ENCODE data around the gene PANX3. TPM values are rescaled to one million over a fixed set of nuclear protein-coding genes. Genes with fewer than 3 reads are reported as not detected.

Gene PANX3
- polyA plus RNA-seq, 1 of the 3 experiments (the other 2 are of a cell fraction): not detected

- no peaks in the 10 kb centered on the region for H3K9me3 ChIP-seq
- no peak overlapping the region for H3K4me3 ChIP-seq (ENCODE audit: low read depth in 2 of 2, low read length in 1 of 2)
- no peaks in the 10 kb centered on the region for H3K79me2 ChIP-seq (ENCODE audit: insufficient read depth)
- no peaks in the 10 kb centered on the region for H4K20me1 ChIP-seq (ENCODE audit: insufficient read depth)
- ChIA-PET POLR2A (interaction anchor here (0.8 kb wide), 1 partner anchor 14 kb away, joined by 4 read pairs; no protein-coding TSS in a partner anchor), CTCF (interaction anchor here (0.9 to 6.7 kb wide), 16 partner anchors 11 to 223 kb away, joined by 3 to 44 read pairs (median 6); partner anchors contain the start of genes ESAM, NRGN and ROBO3)
- H3K4me1 ChIP-seq (ENCODE audit: control insufficient read depth in 1 of 2, insufficient read depth in 2 of 2, low read depth in 1 of 2, low read length in 1 of 2): peaks cover 3 to 7% of the 10 kb centered on the region in 2 experiments; a peak in 1 of 4 replicates
- peak overlapping the region; percentile 31; the same call in 1 of the 2 replicates for H3K4me2 ChIP-seq
- DNase-seq: no peak
- peak overlapping the region; percentile 64 for H3K9ac ChIP-seq
- TF ChIP-seq POLR2AphosphoS5 (IDR thresholded peaks at IDR 0.05; ENCODE audit: low read depth, low read length): no peak
- TF ChIP-seq CTCF (IDR thresholded peaks at IDR 0.05): no peak
- no peak for TF ChIP-seq PBX3 (IDR thresholded peaks at IDR 0.05)
- H3K27me3 ChIP-seq (ENCODE audit: insufficient read depth): no peaks in the 10 kb centered on the region
- H3K27ac ChIP-seq (ENCODE audit: low read depth in 2 of 2, low read length in 1 of 2): peak overlapping the region in 1 of 2 experiments; percentile 86; a peak in 2 of 4 replicates
- H3K9me2 ChIP-seq: no peaks in the 10 kb centered on the region
- H2AFZ ChIP-seq (ENCODE audit: low read depth): peak overlapping the region; percentile 83; the same call in 1 of the 2 replicates
- H3K36me3 ChIP-seq (replicated peaks in 1 of 2; ENCODE audit: control insufficient read depth in 1 of 2, insufficient read depth in 2 of 2, low read length in 1 of 2): peaks cover 4 to 15% of the 10 kb centered on the region in 2 experiments
- 91% methylated on average over 10 of the region's 10 CpGs for WGBS (ENCODE audit: low lambda C conversion rate)
- H3F3A ChIP-seq (replicated peaks; ENCODE audit: insufficient read depth): peaks cover 24% of the 10 kb centered on the region
Measured at GRCh38 chr11:124643042-124643604, 31.9 kb downstream of the PANX3 start.

GRCh38 chr11:124643605-124644425 is 32.6 kb downstream of the PANX3 start:
- no peak for DNase-seq
- ChIA-PET POLR2A (no interaction called here), CTCF (interaction anchor here (0.8 to 6.7 kb wide), 36 partner anchors 8 to 232 kb away, joined by 3 to 44 read pairs (median 5); partner anchors contain the start of genes ESAM, NRGN, ROBO3 and SIAE)
- H3K9ac ChIP-seq: peak overlapping the region; percentile 64
- peak overlapping the region; percentile 83 for H2AFZ ChIP-seq (ENCODE audit: low read depth)
- H3K36me3 ChIP-seq (replicated peaks in 1 of 2; ENCODE audit: control insufficient read depth in 1 of 2, insufficient read depth in 2 of 2, low read length in 1 of 2): peaks cover 4 to 9% of the 10 kb centered on the region in 2 experiments
- H3F3A ChIP-seq (replicated peaks; ENCODE audit: insufficient read depth): peaks cover 24% of the 10 kb centered on the region
- peaks cover 3 to 7% of the 10 kb centered on the region in 2 experiments; a peak in 1 of 4 replicates for H3K4me1 ChIP-seq (ENCODE audit: control insufficient read depth in 1 of 2, insufficient read depth in 2 of 2, low read depth in 1 of 2, low read length in 1 of 2)
- peak overlapping the region in 1 of 2 experiments; percentile 42; a peak in 2 of 4 replicates for H3K4me3 ChIP-seq (ENCODE audit: low read depth in 2 of 2, low read length in 1 of 2)
- H3K9me3 ChIP-seq: no peaks in the 10 kb centered on the region
- no peaks in the 10 kb centered on the region for H3K9me2 ChIP-seq
- H3K27me3 ChIP-seq (ENCODE audit: insufficient read depth): no peaks in the 10 kb centered on the region
- peak overlapping the region in 1 of 2 experiments; percentile 86; a peak in 2 of 4 replicates for H3K27ac ChIP-seq (ENCODE audit: low read depth in 2 of 2, low read length in 1 of 2)
- H3K79me2 ChIP-seq (ENCODE audit: insufficient read depth): no peaks in the 10 kb centered on the region
- no peaks in the 10 kb centered on the region for H4K20me1 ChIP-seq (ENCODE audit: insufficient read depth)
- H3K4me2 ChIP-seq: peak overlapping the region; percentile 63
- WGBS (ENCODE audit: low lambda C conversion rate): 11% methylated on average over 3 of the region's 3 CpGs
- TF ChIP-seq NRF1 (IDR thresholded peaks at IDR 0.05; ENCODE audit: low read depth, low read length) (no peak), MXI1 (IDR thresholded peaks at IDR 0.05; ENCODE audit: low read depth, low read length) (no peak), JUND (IDR thresholded peaks at IDR 0.05) (0 out of 2 replicates have a peak, but pooled peaks have one; percentile 18), NFIC (IDR thresholded peaks at IDR 0.05; ENCODE audit: borderline replicate concordance) (peak; percentile 65), EZH2phosphoT487 (IDR thresholded peaks at IDR 0.05; ENCODE audit: borderline replicate concordance, low read depth) (no peak), IRF3 (IDR thresholded peaks at IDR 0.05; ENCODE audit: low read depth, low read length) (no peak), SMC3 (IDR thresholded peaks at IDR 0.05; ENCODE audit: low read depth, low read length) (no peak), TCF12 (IDR thresholded peaks at IDR 0.05) (peak; percentile 41; the same call in 1 of the 2 replicates), FOSL2 (IDR thresholded peaks at IDR 0.05; ENCODE audit: borderline replicate concordance, low read depth) (no peak), REST (IDR thresholded peaks at IDR 0.05; ENCODE audit: low read depth, low read length) (no peak), RFX5 (IDR thresholded peaks at IDR 0.05; ENCODE audit: low read length) (no peak), SIN3A (IDR thresholded peaks at IDR 0.05; ENCODE audit: borderline replicate concordance, low read depth, low read length) (no peak), USF1 (IDR thresholded peaks at IDR 0.05; ENCODE audit: borderline replicate concordance, low read depth) (no peak)

Data from SK-N-SH (cell line).